Hepatocyte (in vitro differentiated cells): ENCODE results near the gene IKZF3. TPM values are rescaled to one million over a fixed set of nuclear protein-coding genes. Genes with fewer than 3 reads are reported as not detected.

ENCODE experiments used
- DNase-seq: peaks from one replicate; pipeline ENCODE4 v3.0.0-alpha.2; 2016; ENCODE audit warnings: low spot score
- H2AFZ ChIP-seq: fragments of 200-600 bp; sonication (generic); 2 replicates; pipeline ENCODE4 v1.6.0; 2016; ENCODE audit warnings: antibody characterized with exemption, mild to moderate bottlenecking
- H3K27ac ChIP-seq: fragments of 200-600 bp; sonication (generic); 2 replicates; pipeline ENCODE4 v1.5.1; 2016; ENCODE audit warnings: mild to moderate bottlenecking
- H3K27me3 ChIP-seq: fragments of 200-600 bp; sonication (generic); 2 replicates; pipeline ENCODE4 v1.6.1; 2016
- H3K36me3 ChIP-seq: fragments of 200-600 bp; sonication (generic); replicated peaks from 2 replicates; pipeline ENCODE4 v1.5.1; 2016; ENCODE audit warnings: low read depth; ENCODE audit not compliant: insufficient read depth
- H3K4me1 ChIP-seq: fragments of 200-600 bp; sonication (generic); 2 replicates; pipeline ENCODE4 v1.5.1; 2016; ENCODE audit warnings: mild to moderate bottlenecking, moderate library complexity; ENCODE audit not compliant: insufficient read depth
- H3K4me2 ChIP-seq: fragments of 200-600 bp; sonication (generic); 2 replicates; pipeline ENCODE4 v1.6.0; 2016
- H3K4me3 ChIP-seq: fragments of 200-600 bp; sonication (generic); 2 replicates; pipeline ENCODE4 v1.5.1; 2016; ENCODE audit warnings: mild to moderate bottlenecking
- H3K79me2 ChIP-seq: fragments of 200-600 bp; sonication (generic); 2 replicates; pipeline ENCODE4 v1.6.0; 2017; ENCODE audit warnings: mild to moderate bottlenecking
- H3K9me2 ChIP-seq: fragments of 200-600 bp; sonication (generic); replicated peaks from 2 replicates; pipeline ENCODE4 v1.6.0; 2017; ENCODE audit warnings: mild to moderate bottlenecking; ENCODE audit not compliant: insufficient read depth
- H3K9me3 ChIP-seq: fragments of 200-600 bp; sonication (generic); 2 replicates; pipeline ENCODE4 v1.5.1; 2016; ENCODE audit warnings: low read depth, mild to moderate bottlenecking
- H4K20me1 ChIP-seq: fragments of 200-600 bp; sonication (generic); 2 replicates; pipeline ENCODE4 v1.6.0; 2016; ENCODE audit warnings: mild to moderate bottlenecking; ENCODE audit not compliant: insufficient read depth, poor library complexity, severe bottlenecking
- CTCF ChIP-seq: fragments of 200-600 bp; sonication (generic); IDR thresholded peaks from 2 replicates; pipeline ENCODE4 v1.5.1; 2016; ENCODE audit warnings: antibody characterized with exemption, mild to moderate bottlenecking; ENCODE audit not compliant: poor library complexity
- EZH2 ChIP-seq: fragments of 200-600 bp; sonication (generic); IDR thresholded peaks from 2 replicates; pipeline ENCODE4 v1.6.1; 2016; ENCODE audit warnings: antibody characterized with exemption, mild to moderate bottlenecking, borderline replicate concordance
- EZH2phosphoT487 ChIP-seq: fragments of 200-600 bp; sonication (generic); IDR thresholded peaks from one replicate; pipeline ENCODE4 v1.6.1; 2018; ENCODE audit warnings: antibody characterized with exemption, mild to moderate bottlenecking, low read depth, moderate library complexity; ENCODE audit not compliant: unreplicated experiment, severe bottlenecking
- WGBS: methylation state at CpG from one replicate; pipeline ENCODE4 v1.1.6; 2016; ENCODE audit warnings: low lambda C conversion rate; ENCODE audit errors: missing lambda C conversion rate; 5-methylcytosine and 5-hydroxymethylcytosine counted together
- polyA plus RNA-seq: library from polyadenylated mRNA; unstranded; fragments of >200 nt; fragmentation: Nextera tagmentation; extraction: Ambion mirVana; gene quantifications from 2 replicates; pipeline ENCODE4 v1.2.1, GENCODE V29; 2016
- total RNA-seq: library from RNA; depleted of rRNA; stranded (reverse); fragments of >200 nt; gene quantifications from 2 replicates; pipeline ENCODE4 v1.2.3, GENCODE V29; 2014

Gene IKZF3
- total and polyA plus RNA-seq, 2 experiments from 2014 or later = under 0.01 TPM; not detected in 1

GRCh38 chr17:39755554-39756379 lies 108.3 kb downstream of the IKZF3 start:
- H3K9me3 ChIP-seq = no peaks in the 10 kb centered on the region
- peak overlapping the region; percentile 90 for H3K4me2 ChIP-seq
- no peak overlapping the region for H3K4me3 ChIP-seq
- no peaks in the 10 kb centered on the region for H3K27me3 ChIP-seq
- H3K36me3 ChIP-seq = no peaks in the 10 kb centered on the region
- peak overlapping the region; percentile 96 for H3K27ac ChIP-seq
- WGBS = 77% methylated on average over 17 of the region's 18 CpGs
- H3K9me2 ChIP-seq = no peaks in the 10 kb centered on the region
- H3K79me2 ChIP-seq = no peaks in the 10 kb centered on the region
- H2AFZ ChIP-seq = peak overlapping the region; percentile 93
- H3K4me1 ChIP-seq = peaks cover 6% of the 10 kb centered on the region
- no peaks in the 10 kb centered on the region for H4K20me1 ChIP-seq
- TF ChIP-seq EZH2phosphoT487 = no peak
- TF ChIP-seq EZH2 = no peak
- no peak for TF ChIP-seq CTCF
- DNase-seq = no peak

- H3K4me2 ChIP-seq = peak overlapping the region; percentile 90
- no peaks in the 10 kb centered on the region for H3K27me3 ChIP-seq
- 41% methylated on average over 14 of the region's 21 CpGs for WGBS
- peak overlapping the region; percentile 71 for H3K4me3 ChIP-seq
- DNase-seq = peak; percentile 39
- H3K27ac ChIP-seq = peak overlapping the region; percentile 96
- H3K9me3 ChIP-seq = no peaks in the 10 kb centered on the region
- no peaks in the 10 kb centered on the region for H3K79me2 ChIP-seq
- H3K36me3 ChIP-seq = no peaks in the 10 kb centered on the region
- H2AFZ ChIP-seq = peak overlapping the region; percentile 93
- H4K20me1 ChIP-seq = no peaks in the 10 kb centered on the region
- peaks cover 6% of the 10 kb centered on the region for H3K4me1 ChIP-seq
- TF ChIP-seq EZH2 (no peak), EZH2phosphoT487 (no peak), CTCF (no peak)
- H3K9me2 ChIP-seq = no peaks in the 10 kb centered on the region
Measured at GRCh38 chr17:39754958-39755553, 109.1 kb downstream of the IKZF3 start.

- Histone ChIP-seq H3K79me2 (no peaks in the 10 kb centered on the region), H3K9me3 (no peaks in the 10 kb centered on the region), H2AFZ (peak overlapping the region; percentile 95), H3K9me2 (no peaks in the 10 kb centered on the region), H4K20me1 (no peaks in the 10 kb centered on the region), H3K36me3 (no peaks in the 10 kb centered on the region), H3K27me3 (no peaks in the 10 kb centered on the region), H3K4me2 (peak overlapping the region; percentile 90), H3K4me1 (peaks cover 6% of the 10 kb centered on the region), H3K27ac (peak overlapping the region; percentile 96), H3K4me3 (peak overlapping the region; percentile 71)
- TF ChIP-seq EZH2phosphoT487 (no peak), CTCF (peak; percentile 90)
- under 1% methylated on average over 54 of the region's 91 CpGs for WGBS
- DNase-seq = peak; percentile 95
Measured at GRCh38 chr17:39754161-39754957, 109.8 kb downstream of the IKZF3 start.
